Fibroblast of lung (primary cell): ENCODE data around the gene RASSF8. TPM values are rescaled to one million over a fixed set of nuclear protein-coding genes. Genes with fewer than 3 reads are reported as not detected.

Source experiments
- DNase-seq, 2 donors: peaks; one replicate each; pipeline versions ENCODE4 v3.0.0 to v3.0.0-alpha.2; 2010; ENCODE audit warnings: low read depth in 2 of 2
- H2AFZ ChIP-seq: 2 replicates; pipeline ENCODE4 v1.5.1; 2012; ENCODE audit warnings: low read length, control low read depth, inconsistent platforms
- H3K27ac ChIP-seq: 2 replicates; pipeline ENCODE4 v1.5.1; 2011; ENCODE audit warnings: low read length, control low read depth; ENCODE audit not compliant: insufficient read depth
- H3K27me3 ChIP-seq: 2 replicates; pipeline ENCODE4 v1.5.1; 2011; ENCODE audit warnings: mild to moderate bottlenecking, low read length; ENCODE audit not compliant: control insufficient read depth, insufficient read depth
- H3K36me3 ChIP-seq: 2 replicates; pipeline ENCODE4 v1.5.1; 2011; ENCODE audit warnings: low read length; ENCODE audit not compliant: control insufficient read depth, insufficient read depth
- H3K4me1 ChIP-seq: 2 replicates; pipeline ENCODE4 v1.5.1; 2011; ENCODE audit warnings: low read length; ENCODE audit not compliant: control insufficient read depth, insufficient read depth; ENCODE audit errors: extremely low read depth
- H3K4me2 ChIP-seq: 2 replicates; pipeline ENCODE4 v1.5.1; 2011; ENCODE audit warnings: low read length, control low read depth; ENCODE audit not compliant: insufficient read depth; ENCODE audit errors: extremely low read depth
- H3K4me3 ChIP-seq, 4 experiments: fragments of 200-600 bp in 1 of 4; sonication (generic) in 1 of 4; replicated peaks in 1 of 4; 2 replicates each; pipeline ENCODE4 v1.5.1; 2011 to 2016; ENCODE audit warnings: low read length in 4 of 4, low read depth in 3 of 4, mild to moderate bottlenecking in 3 of 4, control low read depth in 2 of 4, inconsistent platforms in 1 of 4, mixed read lengths in 1 of 4; ENCODE audit not compliant: insufficient read depth in 1 of 4; ENCODE audit errors: control extremely low read depth in 1 of 4
- H3K79me2 ChIP-seq: 2 replicates; pipeline ENCODE4 v1.5.1; 2012; ENCODE audit warnings: mild to moderate bottlenecking, low read length, inconsistent platforms; ENCODE audit not compliant: control insufficient read depth, insufficient read depth
- H3K9ac ChIP-seq: 2 replicates; pipeline ENCODE4 v1.5.1; 2011; ENCODE audit warnings: mild to moderate bottlenecking, low read length, control low read depth; ENCODE audit not compliant: insufficient read depth
- H3K9me3 ChIP-seq: 2 replicates; pipeline ENCODE4 v1.5.1; 2012; ENCODE audit warnings: low read depth, low read length; ENCODE audit not compliant: control insufficient read depth, insufficient read depth
- H4K20me1 ChIP-seq: 2 replicates; pipeline ENCODE4 v1.5.1; 2011; ENCODE audit warnings: low read length; ENCODE audit not compliant: control insufficient read depth, insufficient read depth; ENCODE audit errors: extremely low read depth
- EZH2 ChIP-seq: IDR thresholded peaks from 2 replicates; pipeline ENCODE4 v1.5.1; 2012; ENCODE audit warnings: low read length, control low read depth, mild to moderate bottlenecking; ENCODE audit errors: missing control alignments
- polyA plus RNA-seq, 2 donors: library from polyadenylated mRNA; depleted of rRNA in 1 of 2; stranded (reverse) in 1 of 2; unstranded in 1 of 2; fragments of >200 nt; gene quantifications; 2 replicates each; pipeline ENCODE4 v1.2.1, GENCODE V29; 2011 to 2012; ENCODE audit warnings: missing spikeins in 1 of 2
- total RNA-seq: library from RNA; depleted of rRNA; stranded (reverse); fragments of >200 nt; gene quantifications from 2 replicates; pipeline ENCODE4 v1.2.1, GENCODE V29; 2014
- TF ChIP-seq, protein P1 (sequence below), 2 donors: IDR thresholded peaks in 1 of 2; conservative IDR thresholded peaks in 1 of 2; 1 replicate in 1 of 2; 2 replicates in 1 of 2; pipeline ENCODE4 v1.5.1; 2011 to 2012; ENCODE audit warnings: low read length in 2 of 2, control low read depth in 1 of 2, inconsistent platforms in 1 of 2, low read depth in 1 of 2, mild to moderate bottlenecking in 1 of 2

The RASSF8 gene
- total and polyA plus RNA-seq, 2 donors (not counting 1 experiment from before 2014, with no cell fraction given), result 28.8 to 52.8 TPM

DNA sequence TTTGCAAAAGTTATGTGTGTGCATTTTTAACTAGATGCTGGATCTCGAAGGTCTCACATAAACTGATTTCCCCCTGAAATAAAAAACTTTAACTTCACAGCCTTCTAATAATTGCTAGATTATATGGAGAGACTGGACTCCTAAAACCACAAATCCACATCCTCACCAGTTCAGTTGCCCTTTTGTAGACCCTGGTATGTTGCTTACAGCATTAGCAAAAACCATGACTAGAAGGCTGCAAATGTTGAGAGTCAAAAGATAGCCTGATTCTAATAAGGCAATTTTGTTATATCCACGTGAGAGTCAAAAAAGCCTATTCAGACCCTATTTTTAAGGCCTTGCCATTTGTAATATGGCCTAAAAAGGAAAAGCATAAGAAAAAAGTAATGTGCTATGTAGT, 37.4 kb downstream of the RASSF8 start:
- no peak overlapping the region for H2AFZ ChIP-seq
- no peak for TF ChIP-seq EZH2
- TF ChIP-seq, protein P1, sequence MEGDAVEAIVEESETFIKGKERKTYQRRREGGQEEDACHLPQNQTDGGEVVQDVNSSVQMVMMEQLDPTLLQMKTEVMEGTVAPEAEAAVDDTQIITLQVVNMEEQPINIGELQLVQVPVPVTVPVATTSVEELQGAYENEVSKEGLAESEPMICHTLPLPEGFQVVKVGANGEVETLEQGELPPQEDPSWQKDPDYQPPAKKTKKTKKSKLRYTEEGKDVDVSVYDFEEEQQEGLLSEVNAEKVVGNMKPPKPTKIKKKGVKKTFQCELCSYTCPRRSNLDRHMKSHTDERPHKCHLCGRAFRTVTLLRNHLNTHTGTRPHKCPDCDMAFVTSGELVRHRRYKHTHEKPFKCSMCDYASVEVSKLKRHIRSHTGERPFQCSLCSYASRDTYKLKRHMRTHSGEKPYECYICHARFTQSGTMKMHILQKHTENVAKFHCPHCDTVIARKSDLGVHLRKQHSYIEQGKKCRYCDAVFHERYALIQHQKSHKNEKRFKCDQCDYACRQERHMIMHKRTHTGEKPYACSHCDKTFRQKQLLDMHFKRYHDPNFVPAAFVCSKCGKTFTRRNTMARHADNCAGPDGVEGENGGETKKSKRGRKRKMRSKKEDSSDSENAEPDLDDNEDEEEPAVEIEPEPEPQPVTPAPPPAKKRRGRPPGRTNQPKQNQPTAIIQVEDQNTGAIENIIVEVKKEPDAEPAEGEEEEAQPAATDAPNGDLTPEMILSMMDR (conservative IDR thresholded peaks at IDR 0.05 in 1 of 2, IDR thresholded peaks at IDR 0.05 in 1 of 2; ENCODE audit: low read depth in 1 of 2, low read length in 2 of 2), result no peak
- no peak overlapping the region for H3K4me2 ChIP-seq
- peaks cover 8% of the 10 kb centered on the region for H3K4me1 ChIP-seq
- DNase-seq, result peak; percentile 25 to 88
- no peak overlapping the region for H3K27ac ChIP-seq
- no peak overlapping the region for H3K9ac ChIP-seq
- peaks cover 49% of the 10 kb centered on the region for H3K79me2 ChIP-seq
- H3K9me3 ChIP-seq, result no peaks in the 10 kb centered on the region
- H4K20me1 ChIP-seq, result no peaks in the 10 kb centered on the region
- H3K4me3 ChIP-seq, result no peak overlapping the region
- no peaks in the 10 kb centered on the region for H3K36me3 ChIP-seq
- H3K27me3 ChIP-seq, result no peaks in the 10 kb centered on the region

DNA sequence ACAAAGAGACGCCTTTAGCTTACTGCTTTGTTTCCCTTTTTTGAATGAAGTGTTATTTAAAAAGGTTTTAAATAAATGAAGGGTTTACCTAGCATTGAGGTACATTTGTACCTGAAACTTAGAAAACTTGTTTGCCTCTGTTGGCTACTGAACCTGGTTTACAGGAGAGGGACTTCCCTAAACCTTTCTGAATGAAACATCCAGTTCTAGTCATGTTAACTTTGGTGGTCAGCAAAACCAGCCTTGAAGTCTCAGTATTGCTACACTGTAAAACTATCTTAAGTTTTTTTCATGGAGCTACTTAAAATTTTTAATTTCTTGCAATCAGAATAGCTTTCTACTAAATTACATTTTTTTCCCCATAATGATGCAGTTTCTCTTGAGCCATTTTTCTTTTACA, 38.2 kb downstream of the RASSF8 start:
- Histone ChIP-seq H3K27ac (peak overlapping the region; percentile 56), H3K4me3 (no peak overlapping the region), H4K20me1 (no peaks in the 10 kb centered on the region), H3K27me3 (no peaks in the 10 kb centered on the region), H3K36me3 (no peaks in the 10 kb centered on the region), H3K79me2 (peaks cover 43% of the 10 kb centered on the region), H3K4me2 (no peak overlapping the region), H3K4me1 (peaks cover 8% of the 10 kb centered on the region), H3K9ac (no peak overlapping the region), H3K9me3 (no peaks in the 10 kb centered on the region), H2AFZ (no peak overlapping the region)
- TF ChIP-seq EZH2, result no peak
- no peak for DNase-seq

DNA sequence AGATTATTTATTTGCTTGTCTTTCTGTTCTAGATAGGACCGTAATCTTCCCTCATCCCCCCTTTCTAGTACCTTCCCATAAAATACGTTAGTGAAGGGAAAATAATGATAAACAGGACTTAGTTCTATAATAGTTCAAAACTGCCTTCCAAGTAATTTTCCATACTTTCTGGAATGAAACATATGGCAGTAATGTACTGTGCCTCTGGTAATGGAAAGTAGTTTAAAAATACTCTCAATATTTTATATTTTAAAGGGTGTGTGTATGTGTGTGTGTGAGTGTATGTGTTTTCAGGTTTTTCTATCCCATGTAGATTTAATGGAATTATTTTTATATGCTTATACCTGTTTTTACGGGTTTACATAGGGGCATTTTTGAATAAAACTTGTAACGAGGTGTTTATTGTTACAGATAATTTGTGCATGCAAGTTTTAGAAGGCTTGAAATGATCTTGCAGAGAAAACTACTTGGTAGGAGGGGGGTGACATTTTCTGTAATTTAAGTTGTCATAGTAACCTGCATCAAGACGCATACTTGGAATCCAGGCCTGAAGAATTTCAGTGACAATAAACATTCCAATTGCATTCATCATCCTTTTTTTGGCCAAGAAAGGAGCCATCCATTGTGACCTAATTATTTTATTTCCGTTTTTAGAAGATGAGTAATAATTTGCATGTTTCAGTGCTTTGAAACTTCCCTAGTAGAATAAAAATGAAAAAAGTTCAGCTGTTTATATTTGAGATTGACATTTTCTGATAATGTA, 38.9 kb downstream of the RASSF8 start:
- Histone ChIP-seq H3K4me3 (no peak overlapping the region), H3K9ac (peak overlapping the region; percentile 4), H3K79me2 (peaks cover 40% of the 10 kb centered on the region)

More for the DNA sequence above, 38.9 kb downstream of the RASSF8 start:
- Histone ChIP-seq H3K4me2 (peak overlapping the region; percentile 0), H4K20me1 (no peaks in the 10 kb centered on the region), H2AFZ (no peak overlapping the region), H3K4me1 (peaks cover 8% of the 10 kb centered on the region), H3K9me3 (no peaks in the 10 kb centered on the region), H3K27ac (peak overlapping the region; percentile 56), H3K36me3 (no peaks in the 10 kb centered on the region), H3K27me3 (no peaks in the 10 kb centered on the region)
- TF ChIP-seq, protein P1 (conservative IDR thresholded peaks at IDR 0.05 in 1 of 2, IDR thresholded peaks at IDR 0.05 in 1 of 2; ENCODE audit: low read depth in 1 of 2, low read length in 2 of 2), result no peak
- no peak for TF ChIP-seq EZH2
- DNase-seq, result peak; percentile 80 to 96
